Measurements from ENCODE around the gene KIFC3. TPM values are rescaled to one million over a fixed set of nuclear protein-coding genes. Genes with fewer than 3 reads are reported as not detected.
"Not testable (repeated sequence)": the region's sequence is repeated elsewhere in the genome, so short reads cannot be mapped to it uniquely, and the experiment has no call there.

Gene KIFC3
- total RNA-seq, 4 donors from 2014 or later: 116 to 206 (median 164) TPM

DNA sequence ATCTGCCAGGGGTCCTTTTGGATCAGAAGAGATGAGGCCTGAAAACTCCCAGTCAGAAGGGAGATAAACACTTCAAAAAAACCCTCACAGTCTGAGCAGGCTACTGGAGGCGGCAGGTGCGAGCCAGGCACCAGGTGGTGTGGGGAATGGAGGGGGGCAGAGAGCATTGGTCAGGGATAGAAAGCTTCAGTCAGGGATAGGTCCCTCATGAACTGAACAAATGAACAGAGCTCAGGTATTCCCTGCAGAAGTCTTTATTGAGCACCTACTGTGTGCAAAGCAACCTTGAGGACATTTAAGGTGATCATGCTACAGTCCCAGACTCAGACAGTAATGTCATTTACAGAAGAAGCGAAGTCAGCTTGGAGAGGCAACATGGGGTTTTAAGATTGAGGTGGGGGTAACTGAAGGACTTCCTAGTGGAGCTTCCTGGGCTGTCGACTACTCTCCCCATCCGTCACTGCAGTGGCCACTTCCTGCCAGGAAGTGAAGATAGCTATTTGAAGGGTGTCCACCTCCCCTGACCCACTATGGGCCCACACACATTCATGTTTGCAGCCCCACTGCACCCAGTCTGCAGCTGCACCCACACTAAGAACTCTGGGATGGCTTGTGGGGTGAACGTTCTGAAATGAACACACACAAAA is 3.2 kb downstream of the KIFC3 start:
- DNase-seq (ENCODE audit: low spot score in 2 of 2): no peak
- TF ChIP-seq POLR2A (IDR thresholded peaks at IDR 0.05): no peak
- TF ChIP-seq, protein P1, sequence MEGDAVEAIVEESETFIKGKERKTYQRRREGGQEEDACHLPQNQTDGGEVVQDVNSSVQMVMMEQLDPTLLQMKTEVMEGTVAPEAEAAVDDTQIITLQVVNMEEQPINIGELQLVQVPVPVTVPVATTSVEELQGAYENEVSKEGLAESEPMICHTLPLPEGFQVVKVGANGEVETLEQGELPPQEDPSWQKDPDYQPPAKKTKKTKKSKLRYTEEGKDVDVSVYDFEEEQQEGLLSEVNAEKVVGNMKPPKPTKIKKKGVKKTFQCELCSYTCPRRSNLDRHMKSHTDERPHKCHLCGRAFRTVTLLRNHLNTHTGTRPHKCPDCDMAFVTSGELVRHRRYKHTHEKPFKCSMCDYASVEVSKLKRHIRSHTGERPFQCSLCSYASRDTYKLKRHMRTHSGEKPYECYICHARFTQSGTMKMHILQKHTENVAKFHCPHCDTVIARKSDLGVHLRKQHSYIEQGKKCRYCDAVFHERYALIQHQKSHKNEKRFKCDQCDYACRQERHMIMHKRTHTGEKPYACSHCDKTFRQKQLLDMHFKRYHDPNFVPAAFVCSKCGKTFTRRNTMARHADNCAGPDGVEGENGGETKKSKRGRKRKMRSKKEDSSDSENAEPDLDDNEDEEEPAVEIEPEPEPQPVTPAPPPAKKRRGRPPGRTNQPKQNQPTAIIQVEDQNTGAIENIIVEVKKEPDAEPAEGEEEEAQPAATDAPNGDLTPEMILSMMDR (IDR thresholded peaks at IDR 0.05): no peak

DNA sequence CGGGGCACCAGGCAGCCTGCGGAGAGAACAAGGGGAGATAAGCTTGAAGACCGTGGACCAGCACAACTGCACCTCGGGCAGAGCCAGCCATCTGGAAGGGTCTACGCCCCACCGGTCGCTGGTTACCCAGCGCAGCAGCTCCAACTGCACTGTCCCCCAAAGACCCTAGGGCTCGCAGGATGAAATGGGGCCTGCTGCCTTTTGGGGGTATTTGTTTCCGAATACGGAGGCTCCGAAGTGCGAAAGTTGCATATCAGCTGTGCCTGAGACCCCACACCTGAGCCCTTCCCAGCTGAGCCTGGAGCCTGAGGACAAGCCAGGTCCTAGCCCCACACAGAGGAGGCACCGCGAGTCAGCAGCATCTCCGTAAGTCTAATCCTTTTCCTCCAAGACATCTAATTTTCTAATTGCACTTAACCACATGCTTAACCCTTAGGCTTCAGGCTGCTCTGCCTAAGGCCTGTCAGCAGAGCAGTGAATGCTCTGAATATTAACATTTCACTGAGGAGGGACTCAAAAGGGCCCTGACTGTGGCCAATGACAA is 4.0 kb downstream of the KIFC3 start:
- TF ChIP-seq, protein P1 (IDR thresholded peaks at IDR 0.05): no peak
- TF ChIP-seq POLR2A (IDR thresholded peaks at IDR 0.05): no peak
- intact Hi-C loops (cut with DNase I; ENCODE audit: low total_unique reads): no loop called here
- WGBS, 2 donors: 67 to 74% methylated on average over 15 to 16 of the region's 16 CpGs
- no peak overlapping the region for H3K4me3 ChIP-seq (ENCODE audit: low read depth, poor library complexity, severe bottlenecking)
- DNase-seq (ENCODE audit: low spot score in 2 of 2): no peak

More for the DNA sequence above, 3.2 kb downstream of the KIFC3 start:
- intact Hi-C loops (cut with DNase I; ENCODE audit: low total_unique reads): no loop called here
- H3K4me3 ChIP-seq (ENCODE audit: low read depth, poor library complexity, severe bottlenecking): no peak overlapping the region
- WGBS, 2 donors: 74 to 76% methylated on average over 6 of the region's 6 CpGs

DNA sequence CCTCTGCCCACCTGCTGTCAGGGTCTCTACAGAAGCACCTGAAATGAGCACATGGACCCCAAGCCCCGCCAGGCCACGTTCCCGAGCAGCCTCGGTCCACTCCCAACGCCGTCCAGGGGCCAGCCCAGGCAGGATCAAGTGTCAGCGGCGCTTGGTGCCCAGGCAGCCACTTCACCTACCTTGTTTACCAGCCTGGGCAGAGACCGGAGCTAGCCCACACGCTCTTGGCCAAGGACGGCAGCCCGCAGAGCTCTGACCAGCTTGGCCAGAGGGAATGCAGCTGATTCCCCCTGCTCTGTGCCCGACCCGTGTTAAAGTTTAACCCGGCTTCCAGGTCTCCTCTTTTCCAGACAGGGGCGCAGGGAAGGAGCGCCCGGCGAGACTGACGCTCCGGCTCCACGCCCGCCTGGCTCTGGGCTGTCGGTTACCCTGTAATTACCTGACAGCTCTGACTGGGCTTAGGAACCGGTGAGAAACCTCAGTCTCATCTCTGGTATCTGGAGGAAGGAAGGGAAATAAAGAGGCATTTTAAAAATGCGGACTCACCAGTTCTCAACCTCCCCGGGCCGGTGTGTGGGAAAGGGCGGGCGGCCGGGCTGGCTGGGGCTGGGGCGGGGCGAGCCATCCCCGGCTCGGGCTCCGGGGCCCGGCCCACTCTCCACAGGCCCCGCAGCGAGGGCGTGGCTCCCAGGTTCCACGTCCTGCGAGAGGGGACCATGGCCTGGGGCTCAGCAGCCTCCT is 4.6 kb downstream of the KIFC3 start:
- H3K4me3 ChIP-seq (ENCODE audit: low read depth, poor library complexity, severe bottlenecking): no peak overlapping the region
- no peak for DNase-seq (ENCODE audit: low spot score in 2 of 2)
- WGBS, 2 donors: 58 to 62% methylated on average over 30 to 35 of the region's 42 CpGs
- intact Hi-C loops (cut with DNase I; ENCODE audit: low total_unique reads): no loop called here
- no peak for TF ChIP-seq POLR2A (IDR thresholded peaks at IDR 0.05)
- TF ChIP-seq, protein P1 (IDR thresholded peaks at IDR 0.05): no peak

DNA sequence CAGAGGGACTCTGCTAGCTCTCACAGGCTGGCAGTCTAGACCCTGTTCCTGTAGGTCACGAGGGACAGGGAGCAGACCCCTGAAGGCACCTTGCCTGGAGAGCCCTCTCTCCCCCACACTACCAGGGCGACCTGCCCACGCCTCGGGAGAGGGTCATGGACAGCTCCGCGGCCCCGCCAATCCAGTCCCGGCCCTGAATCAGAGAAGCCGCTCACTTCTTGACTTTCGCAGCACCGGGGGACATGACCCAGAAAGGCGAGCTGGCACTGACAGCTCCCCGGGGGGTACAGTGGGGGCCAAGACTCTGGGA is 5.1 kb downstream of the KIFC3 start:
- intact Hi-C loops (cut with DNase I; ENCODE audit: low total_unique reads): no loop called here
- no peak overlapping the region for H3K4me3 ChIP-seq (ENCODE audit: low read depth, poor library complexity, severe bottlenecking)
- no peak for TF ChIP-seq POLR2A (IDR thresholded peaks at IDR 0.05)
- TF ChIP-seq, protein P1 (IDR thresholded peaks at IDR 0.05): no peak
- no peak for DNase-seq (ENCODE audit: low spot score in 2 of 2)
- WGBS, 2 donors: 79 to 86% methylated on average over 12 of the region's 13 CpGs

DNA sequence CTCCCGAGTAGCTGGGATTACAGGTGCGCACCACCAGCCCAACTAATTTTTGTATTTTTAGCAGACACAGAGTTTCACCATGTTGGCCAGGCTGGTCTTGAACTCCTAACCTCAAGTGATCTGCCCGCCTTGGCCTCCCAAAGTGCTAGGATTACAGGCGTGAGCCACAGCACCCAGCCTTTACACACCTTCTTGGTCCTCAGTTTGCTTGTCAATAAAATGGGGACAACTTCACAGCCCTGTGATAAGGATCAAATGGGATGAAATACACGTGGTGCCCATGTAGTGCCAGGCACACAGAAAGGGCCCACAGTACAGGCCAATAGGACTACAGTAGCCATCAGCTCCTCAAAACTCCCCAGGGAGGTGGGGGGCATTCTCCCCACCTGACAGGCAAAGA is 6.3 kb downstream of the KIFC3 start:
- intact Hi-C loops (cut with DNase I; ENCODE audit: low total_unique reads); DNase-seq (ENCODE audit: low spot score in 2 of 2); H3K4me3 ChIP-seq (ENCODE audit: low read depth, poor library complexity, severe bottlenecking): not testable (repeated sequence)
- 84 to 88% methylated on average over 5 of the region's 5 CpGs for WGBS, 2 donors

DNA sequence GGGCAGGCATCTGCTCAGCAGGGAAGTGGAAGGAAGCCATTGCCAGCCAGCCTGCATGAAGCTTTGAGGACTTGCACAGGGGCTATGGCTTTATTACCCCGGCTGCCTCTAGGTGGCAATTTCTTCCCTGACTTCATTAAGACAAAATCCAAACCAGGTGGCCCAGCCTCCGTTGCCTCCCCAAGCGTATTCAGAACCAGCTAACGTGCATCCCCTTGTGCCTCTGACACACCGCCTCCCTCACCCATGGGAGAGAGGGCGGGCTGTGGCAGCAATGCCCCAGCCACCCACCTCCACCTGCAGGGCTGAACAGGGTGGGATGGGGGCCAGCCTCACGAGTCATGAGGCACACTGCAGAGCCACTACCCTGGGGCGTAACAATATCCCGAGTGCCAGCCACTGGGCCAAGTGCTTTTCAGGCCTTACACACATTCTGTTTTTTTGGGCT is 6.8 kb downstream of the KIFC3 start:
- H3K4me3 ChIP-seq (ENCODE audit: low read depth, poor library complexity, severe bottlenecking): no peak overlapping the region
- WGBS, 2 donors: 26 to 38% methylated on average over 9 of the region's 9 CpGs
- DNase-seq (ENCODE audit: low spot score in 2 of 2): no peak

More for the DNA sequence above, 6.8 kb downstream of the KIFC3 start:
- TF ChIP-seq POLR2A (IDR thresholded peaks at IDR 0.05): no peak
- TF ChIP-seq, protein P1 (IDR thresholded peaks at IDR 0.05): no peak
- intact Hi-C loops (cut with DNase I; ENCODE audit: low total_unique reads): no loop called here
